AG04449 (cell line): Measurements from ENCODE around the gene XRRA1.
"Not testable (repeated sequence)": the region's sequence is repeated elsewhere in the genome, so short reads cannot be mapped to it uniquely, and the experiment has no call there.

Experiments used
- CTCF ChIA-PET: fragments of 350-600 bp; formaldehyde crosslinking; extraction: SDS; loops from one replicate; lab custom pipeline; 2021; ENCODE audit warnings: antibody characterized with exemption; lab: Yijun Ruan, JAX
- POLR2A ChIA-PET: fragments of 400-600, 350-600 bp; formaldehyde crosslinking; extraction: SDS; loops from one replicate; lab custom pipeline; 2020; ENCODE audit warnings: antibody characterized with exemption, inconsistent platforms; lab: Yijun Ruan, JAX
- DNase-seq: peaks from one replicate; pipeline ENCODE4 v3.0.0-alpha.2; 2010; ENCODE audit warnings: low read depth, low spot score
- H3K4me3 ChIP-seq: 2 replicates; pipeline ENCODE4 v1.5.1; 2011; ENCODE audit warnings: low read depth, mild to moderate bottlenecking, control low read depth, low read length
- TF ChIP-seq, protein P1 (sequence below): IDR thresholded peaks from one replicate; pipeline ENCODE4 v1.5.1; 2011; ENCODE audit warnings: mild to moderate bottlenecking, moderate library complexity, low read length, control low read depth, inconsistent platforms; ENCODE audit not compliant: insufficient read depth; ENCODE audit errors: missing control alignments

XRRA1 gene

DNA sequence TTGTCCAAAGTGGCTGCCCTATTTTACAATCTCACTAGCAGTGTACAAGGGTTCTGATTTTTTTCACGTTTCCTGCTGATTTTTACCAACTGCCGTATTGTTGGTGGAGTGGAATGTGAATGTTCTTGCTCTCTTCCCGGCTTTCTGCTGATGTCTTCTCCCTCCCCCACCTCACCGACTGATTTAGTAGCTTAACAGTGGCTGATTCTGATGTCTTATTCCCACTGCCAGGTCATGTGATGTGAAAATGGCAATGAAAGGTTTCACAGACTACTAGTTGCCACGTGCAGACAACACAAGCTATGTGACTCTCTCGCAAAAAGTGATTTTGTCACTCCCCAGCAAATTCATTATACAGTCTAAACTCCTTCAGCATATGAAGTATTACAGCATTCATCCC, 22.5 kb upstream of the XRRA1 start:
- TF ChIP-seq, protein P1, sequence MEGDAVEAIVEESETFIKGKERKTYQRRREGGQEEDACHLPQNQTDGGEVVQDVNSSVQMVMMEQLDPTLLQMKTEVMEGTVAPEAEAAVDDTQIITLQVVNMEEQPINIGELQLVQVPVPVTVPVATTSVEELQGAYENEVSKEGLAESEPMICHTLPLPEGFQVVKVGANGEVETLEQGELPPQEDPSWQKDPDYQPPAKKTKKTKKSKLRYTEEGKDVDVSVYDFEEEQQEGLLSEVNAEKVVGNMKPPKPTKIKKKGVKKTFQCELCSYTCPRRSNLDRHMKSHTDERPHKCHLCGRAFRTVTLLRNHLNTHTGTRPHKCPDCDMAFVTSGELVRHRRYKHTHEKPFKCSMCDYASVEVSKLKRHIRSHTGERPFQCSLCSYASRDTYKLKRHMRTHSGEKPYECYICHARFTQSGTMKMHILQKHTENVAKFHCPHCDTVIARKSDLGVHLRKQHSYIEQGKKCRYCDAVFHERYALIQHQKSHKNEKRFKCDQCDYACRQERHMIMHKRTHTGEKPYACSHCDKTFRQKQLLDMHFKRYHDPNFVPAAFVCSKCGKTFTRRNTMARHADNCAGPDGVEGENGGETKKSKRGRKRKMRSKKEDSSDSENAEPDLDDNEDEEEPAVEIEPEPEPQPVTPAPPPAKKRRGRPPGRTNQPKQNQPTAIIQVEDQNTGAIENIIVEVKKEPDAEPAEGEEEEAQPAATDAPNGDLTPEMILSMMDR, result no peak
- POLR2A ChIA-PET, result interaction anchor here (0.7 kb wide), 1 partner anchor 225 kb away, joined by 4 read pairs; no protein-coding TSS in a partner anchor

DNA sequence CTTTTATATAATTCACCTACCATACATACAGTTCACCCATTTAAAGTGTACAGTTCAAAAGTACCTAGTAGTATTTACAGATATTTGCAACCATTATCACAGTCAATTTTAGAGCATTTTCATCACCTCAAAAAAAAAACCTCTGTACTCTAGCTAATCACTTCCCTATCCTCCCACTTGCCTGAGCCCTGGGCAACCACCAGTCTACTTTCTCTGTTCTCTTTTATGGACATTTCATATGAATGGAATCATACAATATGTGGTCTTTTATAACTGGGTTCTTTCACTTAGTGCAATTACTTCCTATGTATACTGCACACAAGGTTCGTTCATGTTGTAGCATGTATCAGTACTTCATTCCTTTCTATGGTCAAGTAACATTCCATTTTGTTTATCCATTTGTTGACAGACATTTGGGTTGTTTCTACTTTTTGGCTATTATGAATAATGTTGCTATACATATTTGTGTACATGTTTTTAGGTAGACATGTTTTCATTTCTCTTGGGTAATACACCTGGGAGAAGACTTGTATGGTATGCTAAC, 22.0 kb upstream of the XRRA1 start:
- DNase-seq, result no peak
- CTCF ChIA-PET, result interaction anchor here (1.3 to 1.8 kb wide), 2 partner anchors 40 to 52 kb away, joined by 3 to 4 read pairs; no protein-coding TSS in a partner anchor
- TF ChIP-seq, protein P1, result no peak
- no peak overlapping the region for H3K4me3 ChIP-seq
- POLR2A ChIA-PET, result no interaction called here

More for the DNA sequence above, 22.5 kb upstream of the XRRA1 start:
- no peak overlapping the region for H3K4me3 ChIP-seq
- no peak for DNase-seq
- CTCF ChIA-PET, result no interaction called here

DNA sequence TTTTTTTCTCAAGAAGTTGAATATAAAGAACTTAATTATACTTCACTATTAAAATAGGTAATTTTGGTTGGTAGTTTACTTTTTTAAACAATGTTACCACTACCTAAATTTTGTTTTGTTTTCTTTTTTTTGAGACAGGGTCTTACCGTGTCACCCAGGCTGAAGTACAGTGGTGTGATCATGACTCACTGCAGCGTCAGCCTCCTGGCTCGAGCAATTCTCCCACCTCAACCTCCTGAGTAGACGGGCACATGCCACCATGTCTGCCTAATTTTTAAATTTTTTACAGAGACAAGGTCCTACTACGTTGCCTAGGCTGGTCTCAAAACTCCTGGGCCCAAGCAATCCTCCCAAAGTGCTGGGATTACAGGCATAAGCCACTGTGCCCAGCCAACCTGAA, 17.8 kb upstream of the XRRA1 start:
- TF ChIP-seq, protein P1, result no peak
- H3K4me3 ChIP-seq, result no peak overlapping the region
- ChIA-PET POLR2A (no interaction called here), CTCF (interaction anchor here (1.8 kb wide), 1 partner anchor 275 kb away, joined by 4 read pairs; no protein-coding TSS in a partner anchor)
- no peak for DNase-seq

DNA sequence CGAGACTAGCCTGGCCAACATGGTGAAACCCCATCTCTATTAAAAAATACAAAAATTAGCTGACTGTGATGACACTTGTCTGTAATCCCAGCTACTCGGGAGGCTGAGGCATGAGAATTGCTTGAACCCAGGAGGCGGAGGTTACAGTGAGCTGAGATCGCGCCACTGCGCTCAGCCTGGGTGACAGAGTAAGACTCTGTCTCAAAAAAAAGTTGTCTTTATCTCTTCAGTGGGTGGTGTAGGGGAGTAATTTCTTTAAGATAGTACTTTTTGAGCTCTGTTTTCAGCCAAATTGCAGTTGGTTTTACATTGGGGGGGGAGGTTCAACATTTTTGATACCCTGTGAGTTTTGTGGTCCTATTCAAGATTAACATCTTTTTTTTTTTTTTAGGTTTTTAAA, 11.2 kb upstream of the XRRA1 start:
- ChIA-PET CTCF (interaction anchor here (0.8 to 2.3 kb wide), 4 partner anchors 30 to 289 kb away, joined by 4 to 10 read pairs (median 4); no protein-coding TSS in a partner anchor), POLR2A (interaction anchor here (2.2 kb wide), 1 partner anchor 11 kb away, joined by 7 read pairs; the partner anchor contains the start of genes SPCS2 and XRRA1)
- H3K4me3 ChIP-seq, DNase-seq: not testable (repeated sequence)

DNA sequence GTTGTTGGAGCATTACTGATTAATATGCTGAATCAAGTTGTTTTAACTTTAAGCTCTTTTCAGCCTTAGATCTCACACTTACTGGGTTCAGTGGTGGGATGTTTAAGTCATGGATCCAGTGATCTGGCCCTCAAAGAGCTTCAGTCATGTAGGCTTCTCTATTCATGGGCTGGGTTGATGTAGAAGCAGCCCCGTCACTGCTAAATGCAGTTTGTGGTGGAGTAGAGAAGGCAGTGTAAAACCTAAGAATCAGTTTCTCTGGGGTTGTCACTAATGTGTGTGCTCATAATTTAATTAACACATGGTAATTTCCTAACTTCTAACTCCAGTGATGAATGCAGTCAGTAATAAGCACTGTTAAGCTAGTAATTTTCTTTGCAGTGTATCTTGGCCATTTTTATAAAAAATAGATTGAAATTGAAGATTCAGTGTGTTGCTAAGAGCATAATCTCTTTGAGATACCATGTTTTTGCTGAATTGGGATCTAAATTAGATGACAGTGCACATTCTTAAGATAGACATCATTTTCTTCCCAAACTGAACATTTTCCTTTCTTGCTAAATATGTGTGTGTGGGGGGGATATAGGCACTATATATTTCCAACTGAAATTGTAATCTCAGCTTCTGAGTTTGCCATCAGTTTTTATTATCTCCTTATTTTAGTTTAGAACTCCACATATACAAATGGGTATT, 9.2 kb upstream of the XRRA1 start:
- no peak overlapping the region for H3K4me3 ChIP-seq
- ChIA-PET CTCF (interaction anchor here (1.4 to 1.8 kb wide), 2 partner anchors 283 to 290 kb away, joined by 4 to 5 read pairs; partner anchors contain the start of gene TPBGL), POLR2A (interaction anchor here (2.2 kb wide), 1 partner anchor 9 kb away, joined by 7 read pairs; the partner anchor contains the start of genes SPCS2 and XRRA1)

DNA sequence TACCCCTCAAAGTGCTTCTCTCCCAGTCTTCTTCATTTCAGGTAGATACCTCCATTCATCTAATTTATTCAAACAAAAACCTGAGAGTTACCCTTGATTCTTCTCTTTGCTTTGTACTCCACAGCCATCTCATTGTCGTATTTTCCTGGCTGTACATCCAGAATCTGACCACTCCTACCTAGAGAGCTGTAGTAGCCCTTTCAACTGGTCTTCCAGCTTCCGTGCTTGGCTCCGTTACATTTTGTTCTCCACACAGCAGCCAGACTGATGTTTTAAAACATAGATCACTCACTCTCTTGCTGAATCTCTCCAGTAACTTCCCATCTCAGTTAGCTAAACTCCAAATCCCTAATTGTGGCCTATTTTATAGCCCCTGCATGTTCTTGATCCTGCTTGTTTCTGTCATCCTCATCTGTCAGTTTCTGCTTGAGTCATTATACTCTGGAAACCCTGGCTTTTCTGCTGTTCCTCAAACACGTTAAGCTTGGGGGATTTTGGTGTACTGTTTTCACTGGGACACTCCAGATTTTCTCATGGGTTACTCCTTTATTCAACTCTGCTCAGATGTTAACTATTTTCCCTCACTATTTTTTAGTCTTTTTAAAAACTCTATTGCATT, 7.6 kb upstream of the XRRA1 start:
- TF ChIP-seq, protein P1, result no peak
- H3K4me3 ChIP-seq, result no peak overlapping the region
- CTCF ChIA-PET, result interaction anchor here (0.8 to 1.8 kb wide), 5 partner anchors 17 to 292 kb away, joined by 3 to 5 read pairs (median 4); partner anchors contain the start of gene TPBGL
- POLR2A ChIA-PET, result no interaction called here
- no peak for DNase-seq

More for the DNA sequence above, 9.2 kb upstream of the XRRA1 start:
- DNase-seq, result no peak
- TF ChIP-seq, protein P1, result no peak
